ENCODE results near the gene THTPA.

- TF ChIP-seq CTCF (IDR thresholded peaks at IDR 0.05; ENCODE audit: insufficient read depth, low read length) (no peak), REST (IDR thresholded peaks at IDR 0.05; ENCODE audit: insufficient replicate concordance, low read depth) (no peak)
These were observed 21.1 kb downstream of the THTPA start for GRCh38 chr14:23577004-23577681.
